H9 (cell line): ENCODE results near the gene GPR32. TPM values are rescaled to one million over a fixed set of nuclear protein-coding genes. Genes with fewer than 3 reads are reported as not detected.

ENCODE experiments used
- DNase-seq: peaks from one replicate; pipeline ENCODE4 v3.0.0-alpha.2; 2017
- H2AFZ ChIP-seq: one replicate; pipeline ENCODE4 v1.6.1; 2013; ENCODE audit warnings: mild to moderate bottlenecking, low read length, control low read depth, moderate library complexity
- H2AK5ac ChIP-seq: 2 replicates; pipeline ENCODE4 v1.6.1; 2013; ENCODE audit warnings: low read length, control low read depth, mixed read lengths; ENCODE audit not compliant: insufficient read length
- H2BK120ac ChIP-seq: one replicate; pipeline ENCODE4 v1.6.1; 2013; ENCODE audit warnings: low read depth, mild to moderate bottlenecking, low read length, control low read depth, inconsistent platforms; ENCODE audit not compliant: poor library complexity, severe bottlenecking
- H2BK12ac ChIP-seq: 2 replicates; pipeline ENCODE4 v1.6.1; 2013; ENCODE audit warnings: low read length, control low read depth, mixed read lengths, low read depth; ENCODE audit not compliant: insufficient read length
- H2BK15ac ChIP-seq: 2 replicates; pipeline ENCODE4 v1.6.1; 2013; ENCODE audit warnings: low read depth, low read length, control low read depth
- H2BK20ac ChIP-seq: one replicate; pipeline ENCODE4 v1.6.1; 2013; ENCODE audit warnings: low read depth, mild to moderate bottlenecking, low read length, control low read depth, inconsistent platforms; ENCODE audit not compliant: poor library complexity, severe bottlenecking
- H2BK5ac ChIP-seq: 2 replicates; pipeline ENCODE4 v1.6.1; 2013; ENCODE audit warnings: low read length, control low read depth, mixed read lengths; ENCODE audit not compliant: insufficient read length
- H3K14ac ChIP-seq: 2 replicates; pipeline ENCODE4 v1.6.1; 2013; ENCODE audit warnings: low read length, control low read depth; ENCODE audit not compliant: insufficient read depth
- H3K18ac ChIP-seq: 2 replicates; pipeline ENCODE4 v1.6.1; 2013; ENCODE audit warnings: low read depth, mild to moderate bottlenecking, mixed read lengths, low read length, control low read depth; ENCODE audit not compliant: insufficient read length
- H3K23ac ChIP-seq: 2 replicates; pipeline ENCODE4 v1.6.1; 2013; ENCODE audit warnings: low read length, control low read depth, mixed read lengths, low read depth; ENCODE audit not compliant: insufficient read length
- H3K23me2 ChIP-seq: 2 replicates; pipeline ENCODE4 v1.6.1; 2013; ENCODE audit warnings: low read depth, mild to moderate bottlenecking, mixed read lengths, low read length, control low read depth; ENCODE audit not compliant: insufficient read length, poor library complexity, severe bottlenecking
- H3K27ac ChIP-seq: 2 replicates; pipeline ENCODE4 v1.5.1; 2013; ENCODE audit warnings: low read length, control low read depth, mixed read lengths, low read depth; ENCODE audit not compliant: insufficient read length
- H3K27me3 ChIP-seq: 2 replicates; pipeline ENCODE4 v1.6.1; 2013; ENCODE audit warnings: low read length, control low read depth, inconsistent platforms; ENCODE audit not compliant: insufficient read depth
- H3K4ac ChIP-seq: 2 replicates; pipeline ENCODE4 v1.6.1; 2013; ENCODE audit warnings: low read depth, mild to moderate bottlenecking, control low read depth, inconsistent platforms, low read length, moderate library complexity
- H3K4me1 ChIP-seq: 2 replicates; pipeline ENCODE4 v1.6.1; 2013; ENCODE audit warnings: low read length, control low read depth, inconsistent platforms; ENCODE audit not compliant: insufficient read depth
- H3K4me2 ChIP-seq: 2 replicates; pipeline ENCODE4 v1.6.1; 2013; ENCODE audit warnings: low read length, control low read depth, mixed read lengths; ENCODE audit not compliant: insufficient read length, insufficient read depth
- H3K56ac ChIP-seq: 2 replicates; pipeline ENCODE4 v1.6.1; 2013; ENCODE audit warnings: low read depth, mild to moderate bottlenecking, mixed read lengths, low read length, control low read depth; ENCODE audit not compliant: insufficient read length
- H3K79me1 ChIP-seq: 2 replicates; pipeline ENCODE4 v1.6.1; 2013; ENCODE audit warnings: low read depth, mild to moderate bottlenecking, moderate library complexity, low read length, control low read depth, inconsistent platforms; ENCODE audit not compliant: insufficient read depth, poor library complexity, severe bottlenecking
- H3K79me2 ChIP-seq: 2 replicates; pipeline ENCODE4 v1.6.1; 2013; ENCODE audit warnings: low read length, control low read depth, inconsistent platforms; ENCODE audit not compliant: insufficient read depth
- H3K9ac ChIP-seq: 2 replicates; pipeline ENCODE4 v1.6.1; 2013; ENCODE audit warnings: low read length, control low read depth, mixed read lengths; ENCODE audit not compliant: insufficient read length; ENCODE audit errors: extremely low read depth
- H3K9me3 ChIP-seq: one replicate; pipeline ENCODE4 v1.6.1; 2013; ENCODE audit warnings: low read depth, low read length, inconsistent platforms; ENCODE audit not compliant: control insufficient read depth
- H3T11ph ChIP-seq: one replicate; pipeline ENCODE4 v1.6.1; 2013; ENCODE audit warnings: mild to moderate bottlenecking, low read length, control low read depth, inconsistent platforms
- H4K20me1 ChIP-seq: one replicate; pipeline ENCODE4 v1.6.1; 2013; ENCODE audit not compliant: control insufficient read depth, insufficient read length, insufficient read depth
- H4K5ac ChIP-seq: 2 replicates; pipeline ENCODE4 v1.6.1; 2013; ENCODE audit warnings: low read depth, mild to moderate bottlenecking, mixed read lengths, low read length, control low read depth; ENCODE audit not compliant: insufficient read length
- H4K8ac ChIP-seq: replicated peaks from 2 replicates; pipeline ENCODE4 v1.6.1; 2013; ENCODE audit warnings: low read length, control low read depth, mixed read lengths, low read depth; ENCODE audit not compliant: insufficient read length
- H4K91ac ChIP-seq: 2 replicates; pipeline ENCODE4 v1.6.1; 2013; ENCODE audit warnings: low read depth, mild to moderate bottlenecking, moderate library complexity, mixed read lengths, low read length, control low read depth; ENCODE audit not compliant: insufficient read length
- H3K27ac Mint-ChIP-seq, 3 experiments: 2 replicates in 2 of 3; 3 replicates in 1 of 3; pipeline ENCODE4 v1.8.0; 2020 to 2021; ENCODE audit warnings: mixed read lengths in 3 of 3, mild to moderate bottlenecking in 1 of 3, moderate library complexity in 1 of 3
- H3K27me3 Mint-ChIP-seq: 2 replicates; pipeline ENCODE4 v1.8.0; 2021; ENCODE audit warnings: low read depth, mild to moderate bottlenecking, moderate library complexity, mixed read lengths
- H3K36me3 Mint-ChIP-seq, 3 experiments: 2 replicates in 2 of 3; 3 replicates in 1 of 3; pipeline ENCODE4 v1.8.0; 2020 to 2021; ENCODE audit warnings: low read depth in 3 of 3, mixed read lengths in 3 of 3; ENCODE audit not compliant: insufficient read depth in 1 of 3
- H3K4me1 Mint-ChIP-seq, 2 experiments: 2 replicates each; pipeline ENCODE4 v1.8.0; 2020; ENCODE audit warnings: mixed read lengths in 2 of 2
- H3K4me3 Mint-ChIP-seq, 2 experiments: 2 replicates in 1 of 2; 3 replicates in 1 of 2; pipeline ENCODE4 v1.8.0; 2020 to 2021; ENCODE audit warnings: mild to moderate bottlenecking in 2 of 2, mixed read lengths in 2 of 2, moderate library complexity in 1 of 2
- H3K9me3 Mint-ChIP-seq, 2 experiments: 2 replicates in 1 of 2; 3 replicates in 1 of 2; pipeline ENCODE4 v1.8.0; 2020; ENCODE audit warnings: mild to moderate bottlenecking in 2 of 2, mixed read lengths in 2 of 2, moderate library complexity in 1 of 2
- CTCF ChIP-seq: fragments of 200-600 bp; sonication (generic); conservative IDR thresholded peaks from 3 replicates; pipeline ENCODE4 v1.8.0; 2021; ENCODE audit warnings: antibody characterized with exemption, mild to moderate bottlenecking
- WGBS: extraction: QIAGEN DNeasy Blood & Tissue Kit; methylation state at CpG from one replicate; pipeline ENCODE4 v1.1.7; 2013; ENCODE audit warnings: missing lambda C conversion rate, low lambda C conversion rate, mixed read lengths; ENCODE audit not compliant: insufficient read length; ENCODE audit errors: extremely low coverage; 5-methylcytosine and 5-hydroxymethylcytosine counted together
- total RNA-seq: library from RNA; stranded (reverse); gene quantifications from 2 replicates; pipeline ENCODE4 v1.2.1, GENCODE V29; 2021

Gene GPR32
- total RNA-seq, 1 experiment from 2014 or later: not detected

- no peak overlapping the region for H2BK120ac ChIP-seq
- H3K27ac ChIP-seq: no peak overlapping the region
- no peak overlapping the region for H2AK5ac ChIP-seq
- no peak overlapping the region for H3K18ac ChIP-seq
- H3K4me3 Mint-ChIP-seq: no peak overlapping the region
- H4K5ac ChIP-seq: no peak overlapping the region
- H2AFZ ChIP-seq: no peak overlapping the region
- TF ChIP-seq CTCF: no peak
- DNase-seq: no peak
- no peaks in the 10 kb centered on the region for H3K9me3 ChIP-seq
- no peak overlapping the region for H3K27ac Mint-ChIP-seq
- H3K4me1 ChIP-seq: no peaks in the 10 kb centered on the region
- no peaks in the 10 kb centered on the region; a peak in 1 of 7 replicates for H3K36me3 Mint-ChIP-seq
- H2BK15ac ChIP-seq: no peak overlapping the region
- no peak overlapping the region for H3K4me2 ChIP-seq
- H3K79me2 ChIP-seq: no peaks in the 10 kb centered on the region
- H3K23ac ChIP-seq: no peak overlapping the region
- no peak overlapping the region for H4K8ac ChIP-seq
- H3K4me1 Mint-ChIP-seq: peaks cover 2 to 6% of the 10 kb centered on the region in 2 experiments; a peak in 3 of 4 replicates
- H3K9me3 Mint-ChIP-seq: no peaks in the 10 kb centered on the region
- H2BK12ac ChIP-seq: no peak overlapping the region
- H2BK5ac ChIP-seq: no peak overlapping the region
- H3K27me3 Mint-ChIP-seq: peaks cover 67% of the 10 kb centered on the region
- no peak overlapping the region for H2BK20ac ChIP-seq
- no peaks in the 10 kb centered on the region for H4K20me1 ChIP-seq
- H3K14ac ChIP-seq: no peak overlapping the region
- no peak overlapping the region for H3K56ac ChIP-seq
- H3T11ph ChIP-seq: no peak overlapping the region
- no peak overlapping the region for H3K4ac ChIP-seq
- H3K23me2 ChIP-seq: no peaks in the 10 kb centered on the region
- no peak overlapping the region for H3K9ac ChIP-seq
- no peaks in the 10 kb centered on the region for H3K27me3 ChIP-seq
- WGBS: 100% methylated on average over 2 of the region's 5 CpGs
- H4K91ac ChIP-seq: no peak overlapping the region
- H3K79me1 ChIP-seq: no peaks in the 10 kb centered on the region
Observed at GRCh38 chr19:50736338-50736737, 33.9 kb upstream of the GPR32 start.
